ENCODE data around the gene ZNF783. TPM values are rescaled to one million over a fixed set of nuclear protein-coding genes. Genes with fewer than 3 reads are reported as not detected.
"Not testable (repeated sequence)": the region's sequence is repeated elsewhere in the genome, so short reads cannot be mapped to it uniquely, and the experiment has no call there.

Gene ZNF783
- total RNA-seq, 6 experiments from 2014 or later, result 1.5 to 4.9 (median 3.0) TPM

- intact Hi-C loops (cut with DNase I), result no loop called here
- Histone ChIP-seq H3K4me3 (no peak overlapping the region), H3K27ac (no peak overlapping the region), H3K4me1 (no peaks in the 10 kb centered on the region), H3K27me3 (no peaks in the 10 kb centered on the region), H3K9me3 (no peaks in the 10 kb centered on the region), H3K36me3 (peaks cover 0 to 38% (median 5%) of the 10 kb centered on the region in 4 donors)
- peak in 1 of 4 donors; percentile 17 for ATAC-seq
- no peak for TF ChIP-seq POLR2A (IDR thresholded peaks at IDR 0.05)
- TF ChIP-seq CTCF (IDR thresholded peaks at IDR 0.05), result no peak
- no peak for DNase-seq
- WGBS (ENCODE audit: insufficient coverage, low coverage, low lambda C conversion rate, missing lambda C conversion rate), result 100% methylated on average over 6 of the region's 37 CpGs
Observed at GRCh38 chr7:149224352-149224751, 37.6 kb upstream of the ZNF783 start.

GRCh38 chr7:149225106-149225505, 36.9 kb upstream of the ZNF783 start:
- intact Hi-C loops (cut with DNase I), result no loop called here
- no peaks in the 10 kb centered on the region for H3K27me3 ChIP-seq
- H3K9me3 ChIP-seq, result no peaks in the 10 kb centered on the region
- H3K27ac ChIP-seq, result no peak overlapping the region
- no peaks in the 10 kb centered on the region for H3K4me1 ChIP-seq
- no peak for TF ChIP-seq POLR2A (IDR thresholded peaks at IDR 0.05)
- TF ChIP-seq CTCF (IDR thresholded peaks at IDR 0.05), result no peak
- H3K4me3 ChIP-seq, result no peak overlapping the region
- H3K36me3 ChIP-seq, result peaks cover 0 to 33% (median 5%) of the 10 kb centered on the region in 4 donors
- no peak for ATAC-seq
- 94% methylated on average over 8 of the region's 19 CpGs for WGBS (ENCODE audit: insufficient coverage, low coverage, low lambda C conversion rate, missing lambda C conversion rate)
- DNase-seq, result no peak

- ATAC-seq (peak in 2 of 4 donors; percentile 11 to 13), DNase-seq (no peak)
- Histone ChIP-seq H3K36me3 (peaks cover 0 to 28% (median 5%) of the 10 kb centered on the region in 4 donors), H3K4me1 (no peaks in the 10 kb centered on the region), H3K27me3 (no peaks in the 10 kb centered on the region), H3K4me3 (no peak overlapping the region), H3K9me3 (no peaks in the 10 kb centered on the region), H3K27ac (no peak overlapping the region)
- WGBS (ENCODE audit: insufficient coverage, low coverage, low lambda C conversion rate, missing lambda C conversion rate), result 98% methylated on average over 8 of the region's 22 CpGs
- intact Hi-C loops (cut with DNase I), result no loop called here
- no peak for TF ChIP-seq CTCF (IDR thresholded peaks at IDR 0.05)
- TF ChIP-seq POLR2A (IDR thresholded peaks at IDR 0.05), result no peak
Observed at GRCh38 chr7:149225656-149226055, 36.3 kb upstream of the ZNF783 start.

GRCh38 chr7:149226366-149226765, 35.6 kb upstream of the ZNF783 start:
- H3K4me1 ChIP-seq; H3K27ac ChIP-seq; H3K27me3 ChIP-seq; H3K9me3 ChIP-seq; H3K4me3 ChIP-seq; intact Hi-C loops (cut with DNase I); ATAC-seq; DNase-seq: not testable (repeated sequence)
- 97% methylated on average over 17 of the region's 17 CpGs for WGBS (ENCODE audit: insufficient coverage, low coverage, low lambda C conversion rate, missing lambda C conversion rate)
- peaks cover 0 to 23% (median 5%) of the 10 kb centered on the region in 4 donors for H3K36me3 ChIP-seq

GRCh38 chr7:149226840-149227494, 35.0 kb upstream of the ZNF783 start:
- TF ChIP-seq CTCF (IDR thresholded peaks at IDR 0.05), result no peak
- Histone ChIP-seq H3K4me1 (no peaks in the 10 kb centered on the region), H3K27me3 (no peaks in the 10 kb centered on the region), H3K27ac (no peak overlapping the region), H3K9me3 (no peaks in the 10 kb centered on the region), H3K4me3 (no peak overlapping the region), H3K36me3 (peaks cover 0 to 18% (median 5%) of the 10 kb centered on the region in 4 donors)
- ATAC-seq (peak in 3 of 4 donors; percentile 42 to 53 (median 50)), DNase-seq (no peak)
- intact Hi-C loops (cut with DNase I), result no loop called here
- 24% methylated on average over 3 of the region's 6 CpGs for WGBS (ENCODE audit: insufficient coverage, low coverage, low lambda C conversion rate, missing lambda C conversion rate)
